Spinal cord (tissue), 10 donors: Measurements from ENCODE around the gene UGT1A10. TPM values are rescaled to one million over a fixed set of nuclear protein-coding genes. Genes with fewer than 3 reads are reported as not detected.
"Not testable (repeated sequence)": the region's sequence is repeated elsewhere in the genome, so short reads cannot be mapped to it uniquely, and the experiment has no call there.

Experiments
- DNase-seq, 6 donors: peaks; one replicate each; pipeline versions ENCODE4 v3.0.0 to v3.0.0-alpha.2; 2013 to 2015; ENCODE audit warnings: low spot score in 6 of 6, low read depth in 4 of 6
- H3K27ac ChIP-seq: one replicate; pipeline ENCODE4 v1.5.1; 2013; ENCODE audit warnings: low read depth, low read length, control low read depth
- H3K27me3 ChIP-seq: one replicate; pipeline ENCODE4 v1.6.1; 2013; ENCODE audit warnings: low read length; ENCODE audit not compliant: control insufficient read depth, insufficient read depth
- H3K36me3 ChIP-seq: one replicate; pipeline ENCODE4 v1.6.1; 2013; ENCODE audit warnings: low read length; ENCODE audit not compliant: control insufficient read depth, insufficient read depth
- H3K4me1 ChIP-seq: one replicate; pipeline ENCODE4 v1.6.1; 2013; ENCODE audit warnings: low read length; ENCODE audit not compliant: control insufficient read depth, insufficient read depth
- H3K4me3 ChIP-seq: one replicate; pipeline ENCODE4 v1.5.1; 2013; ENCODE audit warnings: low read depth, low read length, control low read depth
- H3K9me3 ChIP-seq: one replicate; pipeline ENCODE4 v1.6.1; 2013; ENCODE audit warnings: low read length; ENCODE audit not compliant: control insufficient read depth, insufficient read depth
- WGBS: methylation state at CpG from one replicate; pipeline ENCODE4 v1.1.5; 2013; ENCODE audit warnings: missing lambda C conversion rate; ENCODE audit not compliant: insufficient coverage; 5-methylcytosine and 5-hydroxymethylcytosine counted together
- polyA plus RNA-seq, 2 donors: library from polyadenylated mRNA; unstranded; fragments of 120-200 nt; gene quantifications; one replicate each; pipeline ENCODE4 v1.2.1, GENCODE V29; 2013; ENCODE audit not compliant: insufficient read length in 2 of 2
- total RNA-seq, 2 donors: library from RNA; depleted of rRNA in 1 of 2; stranded (reverse); fragments of 120-200 nt in 1 of 2; fragments of >200 nt in 1 of 2; gene quantifications; one replicate each; pipeline versions ENCODE4 v1.2.3 to v1.2.4, GENCODE V29; 2013 to 2014
- donor health status: healthy.

UGT1A10 gene
- total and polyA plus RNA-seq, 4 donors, result not detected

DNA sequence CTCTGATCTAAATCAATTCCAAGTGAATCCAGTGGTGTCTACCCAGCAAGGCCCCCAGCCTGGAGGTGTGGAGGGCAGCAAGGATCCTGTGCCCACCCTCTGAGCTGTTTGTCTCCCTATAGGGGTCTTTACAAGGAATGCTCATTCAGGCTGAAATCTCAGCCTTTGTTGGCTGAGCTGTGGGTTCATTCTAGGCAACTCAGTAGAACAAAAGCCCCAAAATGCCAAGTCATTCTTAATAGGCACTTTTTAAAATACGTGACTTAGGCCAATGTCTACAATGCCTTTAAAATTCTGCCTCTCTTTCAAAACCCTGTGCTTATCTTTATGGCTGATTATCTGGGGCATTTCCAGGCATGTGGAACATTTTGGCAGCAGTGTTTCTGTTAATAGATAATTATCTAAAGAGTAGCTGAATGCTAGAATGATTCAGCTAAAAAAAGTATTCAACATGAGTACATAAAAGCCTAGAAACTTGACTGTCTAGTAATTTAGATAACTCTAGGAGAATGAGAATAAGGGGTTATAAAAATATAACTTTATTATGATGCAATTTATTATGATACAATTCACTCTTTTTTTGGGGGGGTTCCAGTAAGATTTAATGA lies 63.9 kb downstream of the UGT1A10 start:
- no peaks in the 10 kb centered on the region for H3K36me3 ChIP-seq
- H3K27ac ChIP-seq, result no peak overlapping the region
- peak in 2 of 6 donors; percentile 4 to 35 for DNase-seq
- H3K4me3 ChIP-seq, result no peak overlapping the region
- no peaks in the 10 kb centered on the region for H3K9me3 ChIP-seq
- no CpG with 5 or more reads among the region's 1 CpG for WGBS
- H3K4me1 ChIP-seq, result no peaks in the 10 kb centered on the region
- H3K27me3 ChIP-seq, result no peaks in the 10 kb centered on the region

DNA sequence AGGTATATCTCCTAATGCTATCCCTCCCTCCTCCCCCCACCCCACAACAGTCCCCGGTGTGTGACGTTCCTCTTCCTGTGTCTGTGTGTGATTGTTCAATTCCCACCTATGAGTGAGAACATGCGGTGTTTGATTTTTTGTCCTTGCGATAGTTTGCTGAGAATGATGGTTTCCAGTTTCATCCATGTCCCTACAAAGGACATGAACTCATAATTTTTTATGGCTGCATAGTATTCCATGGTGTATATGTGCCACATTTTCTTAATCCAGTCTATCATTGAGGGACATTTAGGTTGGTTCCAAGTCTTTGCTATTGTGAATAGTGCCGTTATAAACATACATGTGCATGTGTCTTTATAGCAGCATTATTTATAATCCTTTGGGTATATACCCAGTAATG lies 64.6 kb downstream of the UGT1A10 start:
- no CpG with 5 or more reads among the region's 5 CpGs for WGBS
- H3K4me3 ChIP-seq, H3K27me3 ChIP-seq, H3K36me3 ChIP-seq, H3K4me1 ChIP-seq, H3K27ac ChIP-seq, H3K9me3 ChIP-seq, DNase-seq: not testable (repeated sequence)

DNA sequence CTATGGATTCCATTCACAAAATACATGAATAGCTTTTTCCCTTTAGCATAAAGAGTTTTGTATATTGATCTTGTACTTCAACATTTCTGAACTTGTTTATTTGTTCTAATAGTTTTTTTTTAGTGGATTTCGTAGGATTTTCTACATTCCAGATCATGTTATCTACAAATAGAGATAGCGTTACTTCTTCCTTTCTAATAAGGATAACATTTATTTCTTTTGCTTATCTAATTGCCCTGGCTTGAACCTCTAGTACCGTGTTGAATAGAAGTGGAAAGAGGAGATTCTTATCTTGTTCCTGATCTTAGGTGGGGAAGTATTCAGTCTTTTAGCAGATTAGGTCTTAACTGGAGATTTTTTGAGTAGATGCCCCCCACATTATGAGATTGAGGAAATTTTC lies 66.0 kb downstream of the UGT1A10 start:
- Histone ChIP-seq H3K27ac (no peak overlapping the region), H3K4me1 (no peaks in the 10 kb centered on the region), H3K27me3 (no peaks in the 10 kb centered on the region), H3K9me3 (no peaks in the 10 kb centered on the region), H3K36me3 (no peaks in the 10 kb centered on the region), H3K4me3 (no peak overlapping the region)
- WGBS, result no CpG with 5 or more reads among the region's 3 CpGs
- no peak for DNase-seq

DNA sequence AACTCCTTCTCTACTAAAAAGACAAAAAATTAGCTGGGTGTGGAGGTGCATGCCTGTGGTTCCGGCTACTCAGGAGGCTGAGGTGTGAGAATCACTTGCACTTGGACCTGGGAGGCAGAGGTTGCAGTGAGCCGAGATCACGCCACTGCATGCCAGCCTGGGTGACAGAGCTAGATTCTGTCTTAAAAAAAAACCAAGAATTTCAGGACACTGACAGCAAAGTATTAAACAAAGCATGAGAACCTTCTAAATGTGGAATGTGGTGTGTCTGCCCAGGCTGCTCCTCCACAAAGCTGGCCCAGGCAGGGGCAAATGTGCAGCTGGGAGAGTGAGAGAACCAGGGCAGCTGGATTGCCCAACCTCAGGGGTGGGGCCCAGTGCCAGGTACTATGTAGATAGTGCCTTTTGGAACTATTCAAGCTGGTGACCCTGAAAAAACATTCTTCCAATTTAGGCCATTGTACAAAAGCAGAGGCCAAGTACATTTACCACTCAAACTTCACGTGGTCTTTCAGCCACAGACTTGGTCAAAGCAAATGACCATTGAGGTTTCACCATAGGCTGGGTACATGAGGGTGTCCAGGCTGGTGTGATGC lies 69.8 kb downstream of the UGT1A10 start:
- 67% methylated on average over 3 of the region's 4 CpGs for WGBS
- H3K27me3 ChIP-seq, result no peaks in the 10 kb centered on the region
- H3K36me3 ChIP-seq, result no peaks in the 10 kb centered on the region
- DNase-seq, result no peak
- no peaks in the 10 kb centered on the region for H3K9me3 ChIP-seq
- H3K27ac ChIP-seq, result no peak overlapping the region
- H3K4me3 ChIP-seq, result no peak overlapping the region
- no peaks in the 10 kb centered on the region for H3K4me1 ChIP-seq

DNA sequence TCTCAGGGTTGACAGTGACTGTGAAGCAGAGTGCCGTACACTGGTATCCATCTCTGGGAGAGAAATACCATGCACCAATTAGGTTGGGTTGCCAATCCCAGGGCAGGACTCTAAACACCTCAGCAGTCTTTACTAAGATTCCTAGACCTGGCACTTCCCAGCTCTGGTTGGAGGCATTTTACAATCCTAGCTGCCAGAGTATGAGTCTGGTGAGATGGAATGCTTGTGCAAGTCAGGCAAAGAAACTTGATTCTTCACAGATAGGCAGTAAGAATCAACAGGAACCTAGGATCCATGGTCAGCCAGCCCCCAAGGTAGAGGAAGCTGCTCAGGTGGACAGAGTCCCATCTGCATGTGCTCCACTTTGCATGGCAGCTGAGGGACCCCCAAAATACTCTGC lies 70.5 kb downstream of the UGT1A10 start:
- no peaks in the 10 kb centered on the region for H3K9me3 ChIP-seq
- no peaks in the 10 kb centered on the region for H3K27me3 ChIP-seq
- no peak for DNase-seq
- 100% methylated on average over 1 of the region's 1 CpG for WGBS
- H3K36me3 ChIP-seq, result no peaks in the 10 kb centered on the region
- H3K4me1 ChIP-seq, result no peaks in the 10 kb centered on the region
- H3K27ac ChIP-seq, result no peak overlapping the region
- no peak overlapping the region for H3K4me3 ChIP-seq

GRCh38 chr2:233707940-233708644 lies 71.8 kb downstream of the UGT1A10 start:
- Histone ChIP-seq H3K36me3 (no peaks in the 10 kb centered on the region), H3K4me1 (no peaks in the 10 kb centered on the region), H3K27ac (no peak overlapping the region), H3K27me3 (no peaks in the 10 kb centered on the region), H3K9me3 (no peaks in the 10 kb centered on the region), H3K4me3 (no peak overlapping the region)
- 96% methylated on average over 3 of the region's 10 CpGs for WGBS
- no peak for DNase-seq

GRCh38 chr2:233708942-233709341 lies 72.7 kb downstream of the UGT1A10 start:
- Histone ChIP-seq H3K27me3 (no peaks in the 10 kb centered on the region), H3K27ac (no peak overlapping the region), H3K36me3 (no peaks in the 10 kb centered on the region), H3K4me1 (no peaks in the 10 kb centered on the region), H3K4me3 (no peak overlapping the region), H3K9me3 (no peaks in the 10 kb centered on the region)
- no peak for DNase-seq
- 85% methylated on average over 2 of the region's 5 CpGs for WGBS

DNA sequence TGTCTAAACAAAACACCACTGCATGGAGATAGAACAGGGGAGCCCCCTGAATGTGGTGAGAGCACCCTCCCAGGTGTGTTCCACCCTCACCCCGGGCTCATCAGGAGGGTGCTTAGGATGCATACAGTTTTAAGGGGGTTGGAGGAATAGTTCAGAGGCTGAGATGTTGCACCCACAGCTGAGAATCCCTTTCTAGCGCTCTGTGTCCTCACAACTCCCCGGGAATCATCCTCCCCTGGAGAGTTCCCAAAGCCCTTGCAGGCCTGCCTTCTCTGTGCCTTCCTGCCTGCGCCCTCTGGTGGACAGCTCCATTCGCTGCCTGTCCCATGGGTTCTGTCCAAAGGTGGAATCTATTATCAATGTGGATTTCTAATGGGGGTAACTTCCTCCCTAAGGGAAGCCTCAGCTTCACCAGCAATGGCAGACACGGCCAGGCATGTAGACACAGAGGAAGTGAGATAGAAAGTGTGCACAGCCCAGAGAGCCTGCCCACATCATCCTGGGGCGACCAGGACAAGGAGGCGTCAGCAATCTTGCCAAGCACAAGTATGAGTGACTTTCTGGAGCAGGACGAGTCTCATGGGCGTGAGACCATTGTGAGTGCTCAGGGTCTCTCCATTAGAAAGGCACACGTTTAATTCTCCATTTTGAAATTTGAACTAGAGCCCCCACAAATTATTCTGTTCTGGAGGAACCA lies 75.2 kb downstream of the UGT1A10 start:
- Histone ChIP-seq H3K4me1 (no peaks in the 10 kb centered on the region), H3K27me3 (no peaks in the 10 kb centered on the region), H3K9me3 (no peaks in the 10 kb centered on the region), H3K27ac (no peak overlapping the region), H3K36me3 (no peaks in the 10 kb centered on the region), H3K4me3 (no peak overlapping the region)
- 71% methylated on average over 7 of the region's 11 CpGs for WGBS
- peak in 5 of 6 donors; percentile 4 to 80 (median 22) for DNase-seq

DNA sequence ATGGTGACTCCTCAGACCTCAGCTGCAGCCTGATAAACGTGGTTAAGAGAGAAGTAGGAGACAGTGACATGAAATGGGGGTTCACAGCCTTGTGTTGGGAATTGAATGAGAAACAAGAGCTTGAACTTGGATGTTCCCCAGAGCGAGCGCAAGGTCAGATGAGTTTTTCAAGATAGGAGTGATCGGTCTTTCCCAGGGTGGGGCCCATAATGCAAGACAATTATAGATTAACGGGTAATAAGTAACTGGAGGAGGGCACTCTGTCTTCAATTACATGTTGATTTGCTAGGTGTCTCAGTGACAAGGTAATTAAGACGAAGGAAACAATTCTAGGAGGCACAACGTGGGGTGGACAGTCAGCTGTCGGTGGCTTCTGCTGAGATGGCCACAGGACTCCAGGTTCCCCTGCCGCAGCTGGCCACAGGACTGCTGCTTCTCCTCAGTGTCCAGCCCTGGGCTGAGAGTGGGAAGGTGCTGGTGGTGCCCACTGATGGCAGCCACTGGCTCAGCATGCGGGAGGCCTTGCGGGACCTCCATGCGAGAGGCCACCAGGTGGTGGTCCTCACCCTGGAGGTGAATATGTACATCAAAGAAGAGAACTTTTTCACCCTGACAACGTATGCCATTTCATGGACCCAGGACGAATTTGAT lies 76.5 kb downstream of the UGT1A10 start, which contains the start of gene UGT1A5:
Gene UGT1A5 (plus strand): TSS at position 297 of the 651 bp plus-strand sequence. CDS start 85 bp downstream, at position 382.
- Histone ChIP-seq H3K27ac (no peak within 1 kb of the TSS), H3K4me3 (no peak within 1 kb of the TSS), H3K9me3 (no peaks in the 10 kb centered on the region), H3K4me1 (no peaks in the 10 kb centered on the region), H3K36me3 (no peaks in the 10 kb centered on the region), H3K27me3 (no peaks in the 10 kb centered on the region)
- 85% methylated on average over 10 of the region's 14 CpGs for WGBS
- DNase-seq, result no peak
